Measurements from ENCODE around the gene DPF3. TPM values are rescaled to one million over a fixed set of nuclear protein-coding genes. Genes with fewer than 3 reads are reported as not detected.

DPF3 gene
- total and polyA plus RNA-seq, 12 donors, result 0.91 to 6.0 (median 2.9) TPM

DNA sequence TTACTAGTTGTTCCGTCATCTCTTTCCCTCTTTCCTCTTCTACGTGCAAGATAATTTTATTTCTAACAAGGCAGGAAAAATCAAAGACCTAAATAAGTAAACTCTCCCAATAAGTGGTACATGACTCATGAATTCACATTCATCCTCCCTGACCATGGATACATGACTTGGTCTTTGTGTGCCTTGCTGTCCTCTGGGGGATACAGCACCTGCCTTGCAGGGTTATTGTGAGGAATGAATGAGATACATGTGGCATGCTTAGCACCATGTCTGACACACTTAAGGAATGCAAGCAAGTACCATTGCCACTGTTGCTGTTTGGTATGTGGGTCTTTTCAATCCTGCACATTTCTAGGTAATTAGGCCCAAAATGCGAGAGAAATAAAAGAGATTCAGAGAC is 208.4 kb downstream of the DPF3 start:
- H3K4me3 ChIP-seq, result no peak overlapping the region
- WGBS, 4 donors, result 94 to 100% (median 97%) methylated on average over 3 of the region's 3 CpGs

DNA sequence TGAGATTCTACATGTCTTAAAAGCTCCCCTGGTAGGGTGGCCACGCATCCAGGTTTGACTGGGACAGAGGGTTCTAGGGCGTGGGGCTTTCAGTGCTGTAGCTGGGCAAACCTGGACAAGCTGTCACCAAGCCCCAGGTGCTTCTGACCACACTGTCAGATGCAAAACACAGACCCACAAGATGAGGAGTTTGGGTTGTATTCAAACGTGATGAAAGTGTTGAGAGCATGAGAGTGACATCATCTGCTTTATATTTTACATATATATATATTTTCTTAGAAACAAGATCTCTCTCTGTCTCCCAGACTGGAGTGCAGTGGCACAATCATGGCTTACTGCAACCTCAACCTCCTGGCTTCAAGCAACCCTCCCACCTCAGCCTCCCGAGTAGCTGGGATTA is 210.1 kb downstream of the DPF3 start:
- no peak overlapping the region for H3K4me3 ChIP-seq
- intact Hi-C loops (cut with DNase I), result no loop called here
- H3K27me3 ChIP-seq, result no peaks in the 10 kb centered on the region
- TF ChIP-seq, protein P1, sequence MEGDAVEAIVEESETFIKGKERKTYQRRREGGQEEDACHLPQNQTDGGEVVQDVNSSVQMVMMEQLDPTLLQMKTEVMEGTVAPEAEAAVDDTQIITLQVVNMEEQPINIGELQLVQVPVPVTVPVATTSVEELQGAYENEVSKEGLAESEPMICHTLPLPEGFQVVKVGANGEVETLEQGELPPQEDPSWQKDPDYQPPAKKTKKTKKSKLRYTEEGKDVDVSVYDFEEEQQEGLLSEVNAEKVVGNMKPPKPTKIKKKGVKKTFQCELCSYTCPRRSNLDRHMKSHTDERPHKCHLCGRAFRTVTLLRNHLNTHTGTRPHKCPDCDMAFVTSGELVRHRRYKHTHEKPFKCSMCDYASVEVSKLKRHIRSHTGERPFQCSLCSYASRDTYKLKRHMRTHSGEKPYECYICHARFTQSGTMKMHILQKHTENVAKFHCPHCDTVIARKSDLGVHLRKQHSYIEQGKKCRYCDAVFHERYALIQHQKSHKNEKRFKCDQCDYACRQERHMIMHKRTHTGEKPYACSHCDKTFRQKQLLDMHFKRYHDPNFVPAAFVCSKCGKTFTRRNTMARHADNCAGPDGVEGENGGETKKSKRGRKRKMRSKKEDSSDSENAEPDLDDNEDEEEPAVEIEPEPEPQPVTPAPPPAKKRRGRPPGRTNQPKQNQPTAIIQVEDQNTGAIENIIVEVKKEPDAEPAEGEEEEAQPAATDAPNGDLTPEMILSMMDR (IDR thresholded peaks at IDR 0.05), result no peak
- TF ChIP-seq POLR2A (IDR thresholded peaks at IDR 0.05), result no peak
- no peak for DNase-seq
- no peaks in the 10 kb centered on the region for H3K36me3 ChIP-seq (replicated peaks in 1 of 2)
- no peaks in the 10 kb centered on the region for H3K4me1 ChIP-seq (replicated peaks in 1 of 2)
- WGBS, 4 donors, result 70 to 82% (median 74%) methylated on average over 4 of the region's 4 CpGs
- H3K9me3 ChIP-seq (replicated peaks in 1 of 3), result no peaks in the 10 kb centered on the region
- H3K27ac ChIP-seq, result no peak overlapping the region

More for the DNA sequence above, 208.4 kb downstream of the DPF3 start:
- Histone ChIP-seq H3K36me3 (replicated peaks in 1 of 2) (no peaks in the 10 kb centered on the region), H3K9me3 (replicated peaks in 1 of 3) (no peaks in the 10 kb centered on the region), H3K27ac (no peak overlapping the region), H3K27me3 (no peaks in the 10 kb centered on the region), H3K4me1 (replicated peaks in 1 of 2) (no peaks in the 10 kb centered on the region)
- intact Hi-C loops (cut with DNase I), result no loop called here
- TF ChIP-seq POLR2A (IDR thresholded peaks at IDR 0.05), result no peak
- TF ChIP-seq, protein P1 (IDR thresholded peaks at IDR 0.05), result no peak
- DNase-seq, result no peak

DNA sequence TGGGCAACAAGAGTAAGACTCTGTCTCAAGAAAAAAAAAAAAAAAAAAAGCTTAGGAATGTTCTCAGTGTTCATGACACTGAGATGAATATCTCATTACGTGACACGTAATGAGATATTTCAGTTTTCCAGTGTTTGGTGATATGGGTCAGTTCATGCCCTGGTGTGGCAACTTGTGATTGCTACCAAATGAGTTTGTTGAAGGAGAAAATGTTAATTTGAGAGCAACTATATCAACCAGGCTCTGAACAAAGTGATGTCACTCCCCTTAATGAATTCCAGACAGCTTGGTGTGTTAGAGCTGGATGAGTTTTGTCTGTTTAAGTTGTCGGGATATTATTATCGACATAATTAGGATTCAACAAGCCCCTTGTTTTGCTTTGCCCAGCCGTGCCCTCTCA is 211.7 kb downstream of the DPF3 start:
- intact Hi-C loops (cut with DNase I), result no loop called here
- no peak overlapping the region for H3K4me3 ChIP-seq
- DNase-seq, result no peak
- TF ChIP-seq POLR2A (IDR thresholded peaks at IDR 0.05), result no peak
- TF ChIP-seq, protein P1 (IDR thresholded peaks at IDR 0.05), result no peak
- H3K36me3 ChIP-seq (replicated peaks in 1 of 2), result no peaks in the 10 kb centered on the region
- no peaks in the 10 kb centered on the region for H3K9me3 ChIP-seq (replicated peaks in 1 of 3)
- no peaks in the 10 kb centered on the region for H3K4me1 ChIP-seq (replicated peaks in 1 of 2)
- H3K27me3 ChIP-seq, result no peaks in the 10 kb centered on the region
- H3K27ac ChIP-seq, result no peak overlapping the region
- 78 to 90% (median 87%) methylated on average over 5 of the region's 5 CpGs for WGBS, 4 donors

DNA sequence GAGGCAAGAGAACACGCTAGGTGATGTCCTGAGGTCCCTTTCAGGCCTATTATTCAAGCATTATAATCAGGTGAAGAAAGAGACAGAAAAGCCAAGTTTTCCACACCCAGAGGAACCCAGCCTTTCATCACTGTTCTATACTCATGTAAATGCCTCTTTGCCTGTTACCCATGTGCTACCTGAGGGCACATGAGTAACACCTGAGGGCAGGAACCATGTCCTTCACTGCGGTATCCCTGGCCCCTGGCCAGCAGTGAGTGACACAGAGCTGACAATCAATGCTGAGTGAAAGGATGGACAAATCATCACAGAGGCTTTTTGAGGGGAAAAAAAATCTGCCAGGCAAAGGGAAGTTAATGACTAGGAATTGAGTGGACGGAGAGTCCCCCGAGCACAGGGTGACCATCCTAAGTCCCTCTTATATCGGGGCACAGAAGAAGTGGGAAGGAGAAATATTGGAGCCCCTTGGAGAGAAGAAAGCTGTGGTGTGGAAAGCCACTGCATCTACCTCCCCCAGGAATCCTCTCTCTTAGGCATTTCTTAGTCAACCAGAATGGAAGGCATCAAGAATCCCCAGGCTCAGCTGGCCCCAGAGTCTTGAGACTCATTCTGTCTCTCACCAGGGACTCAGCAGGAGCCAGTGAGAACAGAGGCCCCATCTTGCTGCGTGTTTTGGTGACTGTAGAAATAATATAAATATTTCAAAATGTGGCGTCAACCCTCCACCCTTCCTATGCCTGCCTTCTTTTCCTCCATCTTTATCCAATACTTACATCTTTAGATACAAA is 212.9 kb downstream of the DPF3 start:
- H3K4me1 ChIP-seq (replicated peaks in 1 of 2), result no peaks in the 10 kb centered on the region
- WGBS, 4 donors, result 84 to 92% (median 88%) methylated on average over 7 of the region's 7 CpGs
- no peaks in the 10 kb centered on the region for H3K36me3 ChIP-seq (replicated peaks in 1 of 2)
- no peaks in the 10 kb centered on the region for H3K9me3 ChIP-seq (replicated peaks in 1 of 3)
- no peak overlapping the region for H3K27ac ChIP-seq
- TF ChIP-seq POLR2A (IDR thresholded peaks at IDR 0.05), result no peak
- TF ChIP-seq, protein P1 (IDR thresholded peaks at IDR 0.05), result no peak
- no peak for DNase-seq
- H3K4me3 ChIP-seq, result no peak overlapping the region
- no peaks in the 10 kb centered on the region for H3K27me3 ChIP-seq
- intact Hi-C loops (cut with DNase I), result no loop called here

All from adrenal gland (tissue), 12 donors.